ENCODE measurements around the gene CLPSL2.

DNA sequence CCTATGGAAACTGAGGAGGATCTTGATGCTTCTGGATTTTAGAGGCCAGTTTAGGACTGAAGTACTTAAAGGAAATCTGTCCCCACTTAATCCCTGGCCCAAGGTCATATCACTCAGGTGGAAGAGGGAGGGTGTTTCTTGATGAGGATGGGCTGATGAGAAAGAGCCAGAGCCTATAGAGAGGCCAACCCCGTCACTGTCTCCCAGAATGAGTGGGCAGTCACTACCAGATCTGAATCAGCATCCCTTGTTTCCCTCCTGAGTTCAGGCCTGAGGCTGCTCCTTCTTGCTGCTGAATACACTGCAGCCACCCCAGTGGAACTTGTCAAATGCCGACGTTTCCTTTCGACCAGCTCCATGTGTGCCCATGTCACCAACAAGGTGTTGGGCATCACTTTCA is 24.8 kb upstream of the CLPSL2 start:
- no peak for TF ChIP-seq EZH2 (optimal IDR thresholded peaks at IDR 0.05; ENCODE audit: low read depth, low read length)
- no peak for TF ChIP-seq CTCF (IDR thresholded peaks at IDR 0.05; ENCODE audit: low read length)
- TF ChIP-seq EZH2phosphoT487 (IDR thresholded peaks at IDR 0.05; ENCODE audit: low read length) = no peak

Measured in MM.1S (cell line).